HG03025 (cell line): ENCODE measurements around the gene ADARB2.
"Not testable (repeated sequence)": the region's sequence is repeated elsewhere in the genome, so short reads cannot be mapped to it uniquely, and the experiment has no call there.

Source experiments
- ATAC-seq: cut with Tn5 transposase; IDR thresholded peaks from one replicate; pipeline ENCODE4 v1.9.1; 2021; ENCODE audit warnings: mild to moderate bottlenecking, moderate library complexity; ENCODE audit not compliant: unreplicated experiment, low FRiP score

The ADARB2 gene

DNA sequence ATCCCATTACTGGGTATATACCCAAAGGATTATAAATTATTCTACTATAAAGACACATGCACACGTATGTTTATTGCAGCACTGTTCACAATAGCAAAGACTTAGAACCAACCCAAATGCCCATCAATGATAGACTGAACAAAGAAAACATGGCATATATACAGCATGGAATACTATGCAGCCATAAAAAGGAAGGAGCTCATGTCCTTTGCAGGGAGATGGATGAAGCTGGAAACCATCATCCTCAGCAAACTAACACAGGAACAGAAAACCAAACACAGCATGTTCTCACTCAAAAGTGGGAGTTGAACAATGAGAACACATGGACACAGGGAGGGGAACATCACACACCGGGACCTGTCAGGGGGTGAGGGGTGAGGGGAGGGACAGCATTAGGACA, 199.9 kb downstream of the ADARB2 start:
- ATAC-seq = not testable (repeated sequence)

DNA sequence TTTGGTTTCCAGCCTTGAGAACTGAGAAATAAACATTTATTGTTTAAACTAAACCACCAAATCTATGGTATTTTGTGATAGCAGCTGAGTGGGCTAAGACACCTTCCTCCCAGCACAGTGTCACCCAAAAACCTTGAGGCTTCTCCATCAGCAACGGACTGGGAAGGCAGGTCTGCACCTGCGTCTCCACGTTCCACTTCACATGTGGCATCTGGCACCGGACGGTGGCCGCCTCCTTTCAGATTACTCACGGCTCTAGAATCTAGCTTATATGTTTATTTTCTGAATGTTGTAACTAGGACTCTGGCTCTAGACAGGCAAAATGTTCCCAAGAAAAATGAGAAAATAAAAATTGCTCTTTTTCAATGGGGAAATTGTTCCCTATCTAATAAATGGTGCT, 201.0 kb downstream of the ADARB2 start:
- ATAC-seq = no peak

DNA sequence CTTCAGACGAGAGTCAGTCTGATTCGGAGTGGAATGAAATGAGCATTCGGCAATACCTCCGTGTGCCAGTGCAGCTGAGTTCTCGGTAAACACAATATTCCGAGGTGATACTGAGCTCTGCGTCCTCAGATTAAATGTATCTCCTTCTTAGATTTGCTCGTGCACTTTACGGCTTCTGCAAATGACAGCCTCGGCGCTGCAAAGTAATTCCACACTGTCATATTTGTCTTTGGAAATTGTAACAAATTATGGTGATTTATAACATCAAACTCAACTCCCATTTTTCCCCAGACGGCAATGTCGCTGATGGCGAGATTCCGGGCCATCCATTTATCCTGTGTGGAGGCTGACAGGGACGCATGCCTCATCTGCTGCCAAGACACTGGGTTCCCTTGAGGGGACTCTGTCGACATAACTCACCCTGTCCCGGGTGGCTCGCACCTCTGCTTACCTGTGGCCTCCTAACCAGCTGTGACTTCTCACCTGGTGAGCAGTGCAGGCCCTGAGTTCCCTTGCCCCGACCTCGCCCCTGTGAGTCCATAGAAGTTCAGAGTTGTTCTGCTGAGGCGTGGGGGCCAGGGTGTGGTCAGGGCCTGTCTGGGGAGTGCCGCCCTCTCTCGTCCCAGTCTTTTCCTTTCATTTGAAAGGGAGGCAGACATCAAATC, 201.9 kb downstream of the ADARB2 start:
- no peak for ATAC-seq

DNA sequence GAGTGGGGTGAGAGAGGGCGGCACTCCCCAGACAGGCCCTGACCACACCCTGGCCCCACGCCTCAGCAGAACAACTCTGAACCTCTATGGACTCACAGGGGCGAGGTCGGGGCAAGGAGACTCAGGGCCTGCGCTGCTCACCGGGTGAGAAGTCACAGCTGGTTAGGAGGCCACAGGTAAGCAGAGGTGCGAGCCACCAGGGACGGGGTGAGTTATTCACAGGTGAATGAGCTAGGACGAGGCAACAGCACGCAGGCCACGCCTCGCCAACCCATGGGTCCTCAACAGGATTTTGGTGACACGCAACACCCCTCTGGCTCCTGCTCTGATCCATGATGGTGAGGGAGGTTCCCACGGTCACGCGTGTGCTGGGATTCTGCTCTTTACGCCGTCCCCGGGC, 202.5 kb downstream of the ADARB2 start:
- no peak for ATAC-seq

DNA sequence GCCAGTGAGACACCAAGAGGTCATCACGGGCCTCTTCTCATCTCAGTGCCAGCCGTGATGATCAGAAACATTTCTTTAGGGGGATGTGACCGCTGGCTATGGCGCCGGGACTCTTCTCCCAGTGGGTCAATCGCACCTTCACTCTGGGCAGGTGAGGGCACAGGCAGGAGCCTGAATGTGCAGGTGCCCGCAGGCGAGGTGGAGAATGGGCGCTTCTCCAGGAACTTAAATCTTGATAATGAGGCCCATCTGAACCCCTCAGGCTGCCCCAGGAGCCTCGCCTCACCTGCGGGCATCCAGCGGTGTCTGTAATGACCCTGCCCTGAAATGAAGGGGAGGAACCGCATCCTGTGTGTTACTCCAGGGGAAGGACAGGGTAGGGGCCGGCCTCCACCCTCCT, 204.7 kb downstream of the ADARB2 start:
- no peak for ATAC-seq

DNA sequence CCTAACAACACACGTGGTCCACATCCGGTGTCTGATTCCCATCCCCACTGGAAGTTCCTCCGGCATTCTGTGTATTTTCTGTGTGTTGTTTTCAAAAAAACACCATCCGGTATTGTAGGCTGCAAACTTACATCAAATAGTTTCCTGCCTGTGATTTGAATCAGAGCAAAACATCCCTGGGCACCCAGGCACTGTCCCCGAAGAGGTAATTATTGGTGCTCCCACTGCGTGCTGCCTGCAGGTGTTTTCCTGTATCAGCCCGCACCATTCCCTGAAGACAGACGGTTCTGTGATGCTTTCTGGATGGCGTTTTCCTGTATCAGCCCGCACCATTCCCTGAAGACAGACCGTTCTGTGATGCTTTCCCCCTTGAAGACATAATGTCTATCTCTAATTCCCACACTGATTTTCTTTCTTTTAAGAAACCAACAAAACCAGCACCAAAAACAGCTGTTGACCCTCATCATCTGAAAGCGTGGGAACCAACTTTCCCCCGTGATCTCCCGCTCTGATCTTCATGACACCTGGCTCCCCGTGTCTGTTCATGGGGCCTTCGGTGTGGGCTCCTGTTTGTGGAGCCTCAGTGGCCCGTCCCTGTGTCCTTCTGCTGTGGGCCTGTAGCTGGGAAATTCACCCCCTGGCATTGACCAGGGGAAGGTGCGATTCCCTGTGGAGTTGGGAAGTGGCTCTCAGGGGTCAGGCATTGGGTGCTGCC, 205.3 kb downstream of the ADARB2 start:
- no peak for ATAC-seq

DNA sequence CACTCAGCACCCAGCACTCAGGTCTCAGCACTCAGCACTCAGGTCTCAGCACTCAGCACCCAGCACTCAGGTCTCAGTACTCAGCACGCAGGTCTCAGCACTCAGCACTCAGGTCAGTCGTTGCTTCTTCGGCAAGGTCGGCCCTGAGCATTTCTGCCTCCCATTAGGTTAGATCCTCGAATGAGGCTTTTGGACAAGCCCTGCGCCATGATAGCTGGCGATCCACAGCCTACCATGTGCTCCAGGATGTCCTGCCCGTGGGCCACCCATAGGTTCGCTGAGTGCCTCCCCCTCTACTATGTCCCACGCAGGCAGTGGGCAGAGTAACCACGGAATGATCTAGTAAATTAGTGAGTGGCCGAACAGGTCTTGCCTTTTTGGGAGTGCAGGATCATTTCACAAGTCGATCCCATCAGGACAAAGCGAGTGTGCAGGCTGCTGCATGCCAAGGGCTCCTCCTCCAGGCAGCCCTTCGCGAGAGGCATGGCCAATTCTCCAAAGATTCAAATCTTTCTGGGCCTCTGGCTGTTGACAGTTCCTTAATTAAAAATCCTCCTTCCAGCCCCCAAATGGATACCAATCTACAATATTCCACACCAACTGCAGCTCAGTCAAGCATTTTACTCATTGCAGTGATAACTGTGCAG, 206.3 kb downstream of the ADARB2 start:
- no peak for ATAC-seq

DNA sequence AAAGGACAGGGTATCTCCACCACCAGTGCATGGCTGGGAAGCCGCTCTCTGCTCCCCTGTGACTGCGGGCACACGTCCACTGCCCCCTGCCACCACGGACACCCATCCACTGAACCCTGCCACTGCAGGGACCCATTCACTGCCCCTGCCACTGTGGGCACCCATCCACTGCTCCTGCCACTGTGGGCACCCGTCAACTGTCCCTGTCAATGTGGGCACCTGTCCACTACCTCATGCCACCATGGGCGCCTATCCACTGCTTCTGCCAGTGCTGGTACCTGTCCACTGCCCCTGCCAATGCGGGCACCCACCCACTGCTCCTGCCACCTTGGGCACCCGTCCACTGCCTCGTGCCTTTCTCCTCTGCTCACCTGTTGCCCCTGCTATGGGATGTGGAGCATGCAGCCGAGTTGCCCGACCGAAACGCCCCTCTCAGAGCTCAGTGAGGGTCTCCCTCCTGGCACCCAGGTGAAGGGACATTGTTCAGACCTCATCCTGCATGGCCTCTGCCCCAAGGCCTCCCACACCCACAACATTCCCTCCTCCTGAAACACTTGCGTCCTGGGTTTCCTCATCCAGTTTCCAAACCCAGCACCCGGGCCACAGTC, 207.4 kb downstream of the ADARB2 start:
- no peak for ATAC-seq

DNA sequence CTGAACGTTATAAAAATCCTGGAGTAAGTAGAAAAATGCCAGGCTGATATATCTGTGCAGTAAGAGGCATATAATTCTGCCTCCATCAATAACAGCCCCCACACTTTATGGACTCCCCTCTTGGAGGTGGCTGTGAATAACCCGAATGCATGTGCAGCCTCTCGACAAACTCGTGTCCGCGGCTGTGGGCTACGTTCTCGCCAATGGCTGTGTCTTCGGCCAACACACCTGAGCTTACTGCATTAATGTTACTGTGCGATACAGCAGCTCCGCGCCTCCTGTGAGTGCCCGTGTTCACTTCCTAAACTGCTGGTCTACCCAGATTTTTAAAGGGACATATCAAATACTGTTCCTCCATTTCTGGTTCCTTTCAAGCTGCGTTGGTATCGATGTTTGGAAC, 209.4 kb downstream of the ADARB2 start:
- ATAC-seq = no peak

DNA sequence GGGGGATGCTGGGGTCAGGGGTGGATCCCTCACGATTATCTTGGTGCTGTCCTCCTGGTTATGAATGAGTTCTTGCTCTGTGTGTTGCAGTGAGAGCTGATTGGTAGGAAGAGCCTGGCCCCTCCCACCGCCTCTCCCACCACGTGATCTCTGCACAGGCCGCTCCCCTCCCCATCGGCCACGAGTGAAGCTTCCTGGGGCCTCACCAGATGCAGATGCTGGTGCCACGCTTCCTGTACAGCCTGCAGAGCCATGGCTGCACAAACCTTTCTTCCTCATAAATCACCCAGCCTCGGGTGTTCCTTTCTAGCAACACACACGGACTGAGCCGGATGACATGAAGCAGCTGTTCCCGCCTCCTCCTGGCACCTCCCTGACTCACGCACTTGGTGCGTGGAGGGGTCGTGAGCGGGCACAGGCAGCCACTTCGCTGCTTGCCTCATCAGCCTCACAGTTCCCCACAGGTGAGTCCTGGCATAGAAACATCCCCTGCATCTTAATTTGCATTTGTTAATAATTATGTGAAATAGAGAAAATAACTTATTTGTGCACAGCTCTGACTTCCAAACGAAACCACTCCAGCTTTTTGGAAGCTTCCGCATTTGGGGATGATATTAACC, 210.8 kb downstream of the ADARB2 start:
- ATAC-seq = no peak

DNA sequence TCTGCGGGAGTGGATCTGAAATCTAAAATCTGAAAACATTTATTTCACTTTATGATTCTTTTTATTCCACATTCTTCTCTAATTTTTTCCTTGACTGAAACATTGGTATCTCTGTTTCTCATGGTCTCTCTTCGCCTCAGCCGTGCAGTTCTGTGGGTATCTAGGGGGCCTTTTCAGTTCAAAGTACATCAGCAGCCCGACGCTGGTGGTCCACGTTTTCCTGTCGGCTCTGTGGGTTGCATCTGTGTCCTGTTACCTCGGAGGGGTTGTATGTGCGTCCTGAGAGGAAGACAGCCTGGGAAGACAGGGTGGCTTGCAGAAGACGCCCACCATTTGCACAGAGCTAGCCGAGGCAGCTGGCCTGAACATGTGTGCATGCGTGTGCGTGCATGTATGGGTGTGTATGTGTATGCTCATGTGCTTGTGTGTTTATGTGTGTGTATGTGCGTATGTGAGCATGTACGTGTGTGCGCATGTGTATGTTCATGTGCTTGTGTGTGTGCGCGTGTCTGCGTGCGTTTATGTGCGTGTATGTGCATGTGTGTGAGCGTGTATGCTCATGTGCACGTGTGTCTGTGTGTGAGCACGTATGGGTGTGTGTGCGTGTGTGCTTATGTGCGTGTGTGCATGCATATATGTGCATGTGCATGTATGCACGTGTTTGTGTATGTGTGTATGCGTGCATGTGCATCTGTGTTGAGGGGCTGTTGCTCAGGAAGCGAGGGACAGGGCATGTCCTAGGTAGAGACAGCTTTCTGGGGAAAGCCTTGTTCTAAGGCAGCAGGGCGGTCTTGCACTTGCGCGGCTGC, 211.8 kb downstream of the ADARB2 start:
- no peak for ATAC-seq

DNA sequence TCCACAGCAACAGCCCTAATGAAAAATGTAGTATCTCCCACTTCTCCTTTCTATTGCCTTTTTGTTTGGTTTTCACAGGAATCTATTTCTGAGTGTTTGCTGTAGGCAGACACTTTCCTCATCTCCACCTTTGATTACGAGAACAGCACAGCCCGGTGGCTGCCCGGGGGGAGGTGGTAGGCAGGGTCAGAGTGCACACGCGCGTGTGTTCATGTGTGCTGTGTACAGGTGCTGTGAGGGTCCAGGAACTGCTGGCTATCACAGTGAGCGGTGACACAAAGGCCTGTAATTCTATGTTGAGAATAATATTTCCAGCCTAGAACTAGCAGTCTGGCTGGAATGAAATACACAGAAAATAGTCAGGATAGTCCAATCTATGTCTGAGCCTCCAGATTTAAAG, 212.8 kb downstream of the ADARB2 start:
- ATAC-seq = no peak

DNA sequence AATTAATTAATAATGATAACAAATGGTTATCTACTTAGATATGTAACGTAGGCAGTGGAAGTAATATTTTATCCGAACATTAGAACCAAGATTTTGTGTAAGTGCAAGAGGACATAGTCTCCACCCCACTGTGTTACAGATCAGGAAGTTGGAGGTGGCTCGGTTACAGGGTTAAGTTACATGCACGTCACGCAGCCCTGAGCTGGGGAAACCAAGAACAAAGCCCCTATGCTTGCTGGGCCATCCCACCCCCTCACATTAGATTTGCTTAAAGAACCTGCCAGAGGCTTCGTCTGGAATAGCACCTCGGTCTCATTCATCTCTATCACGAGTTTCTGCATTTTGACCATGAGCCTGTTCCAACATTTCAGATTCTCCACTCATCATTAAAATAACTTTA, 214.1 kb downstream of the ADARB2 start:
- no peak for ATAC-seq

DNA sequence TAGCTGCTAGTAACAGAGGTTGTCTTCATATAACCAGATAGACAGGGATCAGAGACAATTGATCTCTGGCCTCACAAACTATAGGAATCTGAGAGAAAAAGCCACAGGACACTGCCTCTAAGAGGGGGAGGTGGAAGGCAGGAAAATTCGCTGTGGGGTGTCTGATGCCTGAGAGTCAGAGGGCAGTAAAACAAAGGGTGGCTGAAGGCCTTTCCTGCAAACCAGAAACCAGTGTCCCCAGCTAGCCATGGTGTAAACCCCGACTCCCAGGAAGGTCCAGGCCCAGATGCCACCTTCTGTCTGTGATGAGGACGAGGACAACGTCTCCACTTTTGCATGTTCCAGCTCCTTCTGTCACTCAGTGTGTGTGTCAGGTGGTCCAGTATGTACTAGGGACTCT, 215.1 kb downstream of the ADARB2 start:
- ATAC-seq = no peak

DNA sequence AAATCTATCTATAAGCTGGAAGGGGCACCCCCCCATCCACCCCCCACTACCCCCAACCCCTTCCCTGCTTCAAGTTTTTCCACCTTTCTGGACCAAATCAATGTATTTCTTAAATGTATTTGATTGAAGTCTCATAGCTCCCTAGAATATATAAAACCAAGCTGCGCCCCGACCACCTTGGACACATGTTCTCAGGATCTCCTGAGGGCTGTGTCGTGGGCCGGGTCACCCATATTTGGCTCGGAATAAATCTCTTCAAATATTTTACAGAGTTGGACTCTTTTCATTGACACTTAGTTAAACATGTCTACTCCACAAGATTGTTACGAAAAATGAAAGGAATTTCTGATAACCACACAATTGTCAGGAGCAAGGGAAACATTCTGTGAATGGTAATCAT, 215.6 kb downstream of the ADARB2 start:
- ATAC-seq = no peak

DNA sequence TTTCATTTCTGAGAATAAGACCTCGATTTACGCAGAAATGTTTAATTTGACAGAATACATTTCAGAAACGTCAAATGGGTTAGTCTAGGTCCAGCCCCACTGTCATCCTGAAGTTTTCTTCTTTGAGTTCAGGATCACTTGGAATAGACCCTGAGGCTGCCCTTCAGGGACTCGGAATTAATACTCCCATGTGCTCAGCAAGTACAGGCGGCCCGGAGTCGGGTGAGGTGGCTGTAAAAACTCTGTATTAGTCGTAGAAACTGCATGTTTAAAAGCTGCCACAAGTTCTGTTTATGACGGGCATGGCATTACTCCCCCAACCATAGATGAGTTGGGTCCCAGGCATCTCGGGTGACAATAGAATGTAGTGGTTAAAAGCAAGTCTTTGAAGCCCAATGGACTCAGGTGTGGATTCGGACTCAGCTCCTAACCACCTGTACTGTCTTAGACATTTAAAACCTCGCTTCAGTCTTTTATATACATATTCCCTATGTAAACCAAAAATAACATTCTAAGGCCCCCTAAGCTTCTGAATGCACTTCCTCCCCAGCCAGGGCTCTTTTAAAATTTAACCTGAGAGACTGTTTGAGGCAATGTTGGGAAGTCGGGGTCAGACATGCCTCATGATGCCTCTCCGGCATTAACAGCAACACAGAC, 216.3 kb downstream of the ADARB2 start:
- ATAC-seq = no peak

DNA sequence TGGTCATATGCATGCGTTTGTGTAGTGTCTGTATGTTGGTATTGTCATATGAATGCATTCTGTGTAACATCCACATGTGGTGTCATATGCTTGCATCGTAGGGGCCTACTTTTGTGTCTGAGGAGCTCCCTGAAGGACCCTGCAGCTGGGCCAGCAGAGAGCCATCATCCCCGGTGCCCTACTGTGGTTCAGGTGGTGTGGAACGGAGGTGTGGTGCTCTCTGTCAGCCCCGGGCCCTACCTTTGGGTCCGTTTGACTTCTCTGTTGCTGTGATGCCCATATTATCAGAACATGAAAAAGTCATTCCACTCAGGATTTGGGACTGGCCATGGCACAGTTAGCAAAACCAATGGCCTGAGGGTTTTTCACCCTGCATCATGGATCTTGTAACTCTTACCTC, 217.9 kb downstream of the ADARB2 start:
- ATAC-seq = no peak

DNA sequence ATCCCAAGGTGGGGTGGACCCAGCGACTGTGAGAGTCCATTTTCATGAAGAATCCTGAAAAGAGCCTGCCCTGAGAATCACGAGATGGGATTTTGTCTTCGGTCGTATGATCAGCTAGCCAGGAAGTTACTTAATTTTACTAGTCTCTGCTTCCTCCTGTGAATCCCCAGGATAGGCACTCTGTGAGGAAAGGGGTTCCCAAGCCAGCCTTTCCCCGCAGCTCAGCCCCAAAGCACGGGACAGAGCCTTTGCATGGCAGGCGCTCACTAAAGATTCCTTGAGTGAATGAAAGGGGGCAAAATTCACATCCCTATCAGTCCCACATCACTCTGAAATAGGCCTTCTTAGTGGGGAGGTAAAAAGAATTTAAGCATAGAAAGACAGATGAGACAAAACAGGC, 219.6 kb downstream of the ADARB2 start:
- no peak for ATAC-seq

DNA sequence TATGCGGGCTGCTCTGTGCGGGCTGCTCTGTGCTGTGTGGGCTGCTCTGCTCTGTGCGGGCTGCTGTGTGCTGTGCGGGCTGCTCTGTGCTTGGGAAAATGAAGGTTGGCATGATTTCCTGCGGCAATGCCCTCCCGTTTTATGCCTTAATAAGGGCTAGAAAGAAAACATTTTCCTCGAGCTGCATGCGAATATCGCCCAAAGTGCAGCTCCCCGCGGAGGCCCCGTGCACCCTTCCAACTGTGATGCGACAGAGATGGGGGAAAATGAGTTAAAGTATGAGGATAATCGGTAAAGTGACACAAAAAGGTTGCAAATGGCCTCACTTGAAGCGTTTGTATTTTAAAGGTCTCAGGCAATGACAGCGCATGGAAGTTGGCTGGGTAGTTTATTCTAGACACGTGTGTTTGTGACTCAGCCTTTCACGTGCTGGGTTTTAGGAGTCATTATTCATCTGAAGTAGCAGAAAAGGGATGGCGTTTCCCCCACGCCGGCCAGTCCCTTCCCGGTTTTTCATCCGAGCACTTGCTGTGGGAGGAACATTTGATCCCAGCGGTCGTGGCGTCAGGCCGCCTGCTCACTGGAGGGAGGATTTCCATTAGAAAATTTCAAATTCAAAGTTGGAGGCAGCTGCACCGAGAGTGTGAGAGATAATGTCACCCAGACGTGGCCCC, 220.7 kb downstream of the ADARB2 start:
- ATAC-seq = no peak
